Adrenal gland (tissue), 12 donors: ENCODE results near the gene BLID. TPM values are rescaled to one million over a fixed set of nuclear protein-coding genes. Genes with fewer than 3 reads are reported as not detected.

Experiments
- DNase-seq, 7 donors: peaks; one replicate each; pipeline ENCODE4 v3.0.0-alpha.2; 2019 to 2020
- H3K27ac ChIP-seq, 5 donors: fragments of 200-600 bp; sonication (generic) in 4 of 5; 1 replicate in 3 of 5; 2 replicates in 2 of 5; pipeline versions ENCODE4 v1.5.1 to v1.8.0; 2016 to 2020; ENCODE audit warnings: mild to moderate bottlenecking in 1 of 5
- H3K27me3 ChIP-seq: fragments of 200-600 bp; 2 replicates; pipeline ENCODE4 v1.8.0; 2021
- H3K36me3 ChIP-seq, 2 donors: fragments of 200-600 bp; replicated peaks in 1 of 2; 1 replicate in 1 of 2; 2 replicates in 1 of 2; pipeline versions ENCODE4 v1.5.1 to v1.8.0; 2018 to 2022
- H3K4me1 ChIP-seq, 2 donors: fragments of 200-600 bp; replicated peaks in 1 of 2; 1 replicate in 1 of 2; 2 replicates in 1 of 2; pipeline versions ENCODE4 v1.5.1 to v1.8.0; 2018 to 2021
- H3K4me3 ChIP-seq, 4 donors: fragments of 200-600 bp; sonication (generic) in 3 of 4; one replicate each; pipeline ENCODE4 v1.5.1; 2016 to 2018
- H3K9me3 ChIP-seq, 3 donors: fragments of 200-600 bp; sonication (generic) in 1 of 3; replicated peaks in 1 of 3; 1 replicate in 2 of 3; 2 replicates in 1 of 3; pipeline versions ENCODE4 v1.5.1 to v1.8.0; 2016 to 2021
- CTCF ChIP-seq, 6 experiments: fragments of 450-650 bp in 4 of 6; fragments of 200-600 bp in 2 of 6; sonication (generic) in 1 of 6; IDR thresholded peaks; 1 replicate in 5 of 6; 2 replicates in 1 of 6; pipeline versions ENCODE4 v1.5.1 to v1.8.0; 2016 to 2021; ENCODE audit warnings: antibody characterized with exemption in 6 of 6, mild to moderate bottlenecking in 2 of 6, moderate library complexity in 1 of 6
- POLR2A ChIP-seq, 2 donors: fragments of 450-650 bp; IDR thresholded peaks; one replicate each; pipeline ENCODE4 v1.6.1; 2017; ENCODE audit warnings: antibody characterized with exemption in 2 of 2, mild to moderate bottlenecking in 2 of 2, moderate library complexity in 1 of 2
- WGBS, 4 donors: extraction: QIAGEN DNeasy Blood & Tissue Kit in 2 of 4; methylation state at CpG; one replicate each; pipeline versions ENCODE4 v1.1.5 to v1.1.7; 2013 to 2017; 5-methylcytosine and 5-hydroxymethylcytosine counted together
- intact Hi-C, 2 donors: fragments of 100-400 bp; cut with DNase I; formaldehyde crosslinking; loops; one replicate each; pipeline versions ENCODE4 v1.14.1 to v1.15.0; 2022 to 2023
- polyA plus RNA-seq, 3 donors: library from polyadenylated mRNA; stranded (reverse); fragments of 200-250 nt in 2 of 3; fragments of 350-450 nt in 1 of 3; fragmentation: Illumina TruSeq in 1 of 3; extraction: RNeasy Lipid Tissue Mini Kit (QIAGEN cat#74804) in 1 of 3; gene quantifications; one replicate each; pipeline ENCODE4 v1.2.3, GENCODE V29; 2013 to 2014
- total RNA-seq, 9 donors: library from RNA; depleted of rRNA in 4 of 9; stranded (reverse); fragments of >200 nt in 4 of 9; fragments of 120-200 nt in 1 of 9; fragmentation: NEBNext Ultra II Directional in 1 of 9; extraction: Animal tissue kit (Norgen Biotek cat#: 25700) in 1 of 9; gene quantifications; one replicate each; pipeline versions ENCODE4 v1.1.0 to v1.2.4, GENCODE V29; 2013 to 2023
- donor health status: healthy with polysubstance abuse.
- donor health status: Bipolar disorder and iron deficiency.
- donor health status: DM: yes; HTN: yes; CAD: no.
- donor health status: DM: no; HTN: no; CAD: no.
- donor health status: DM: no; HTN: no; CAD: no.
- donor health status: DM: yes; HTN: yes; CAD: no.

Gene BLID
- total and polyA plus RNA-seq, 12 donors, result 0.27 to 5.9 (median 0.50) TPM; not detected in 7

DNA sequence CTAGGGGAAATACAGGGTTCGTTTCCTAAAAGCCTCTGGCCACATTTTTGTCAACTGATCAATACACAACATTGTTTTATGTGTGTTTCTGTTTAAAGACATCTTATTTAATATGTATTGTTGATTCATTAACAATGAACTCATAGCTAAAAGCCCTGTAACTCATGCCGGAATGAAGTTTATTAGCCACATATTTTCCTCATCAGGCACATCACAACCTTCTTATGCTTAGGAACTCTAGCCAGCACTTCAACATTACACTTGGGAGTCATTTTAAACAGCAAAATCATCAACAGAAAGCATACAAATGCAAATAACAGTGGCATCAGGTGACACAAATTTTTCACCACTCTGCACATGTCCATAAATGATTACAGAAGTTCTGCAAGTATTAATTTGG is 15.1 kb upstream of the BLID start:
- WGBS, 4 donors, result 68 to 90% (median 78%) methylated on average over 2 of the region's 2 CpGs
- Histone ChIP-seq H3K9me3 (no peaks in the 10 kb centered on the region), H3K27me3 (no peaks in the 10 kb centered on the region), H3K27ac (no peak overlapping the region), H3K4me3 (no peak overlapping the region), H3K36me3 (no peaks in the 10 kb centered on the region), H3K4me1 (no peaks in the 10 kb centered on the region)
- DNase-seq, result no peak
- TF ChIP-seq POLR2A (IDR thresholded peaks at IDR 0.05) (no peak), CTCF (IDR thresholded peaks at IDR 0.05) (no peak)
- intact Hi-C loops, result no loop called here

DNA sequence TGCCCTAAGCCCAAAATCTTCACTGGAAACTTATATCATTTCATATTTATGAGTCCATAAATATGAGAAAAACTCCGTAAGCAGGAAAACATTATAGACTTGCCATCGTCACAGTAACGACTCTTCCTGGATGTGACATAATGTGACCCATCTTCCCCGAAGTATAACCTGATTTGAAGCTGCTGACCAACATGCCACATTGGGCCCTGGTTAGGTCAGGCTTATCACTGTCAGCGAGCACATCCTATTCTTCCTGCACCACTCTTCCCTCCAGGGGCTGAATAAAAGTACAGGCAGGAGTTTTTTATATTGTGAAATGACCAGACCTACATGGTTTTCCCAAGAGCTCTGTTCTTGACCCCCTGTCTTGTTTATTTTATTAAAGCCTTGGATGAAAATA is 12.1 kb upstream of the BLID start:
- DNase-seq, result no peak
- 64 to 73% (median 67%) methylated on average over 5 of the region's 5 CpGs for WGBS, 4 donors
- Histone ChIP-seq H3K36me3 (no peaks in the 10 kb centered on the region), H3K9me3 (no peaks in the 10 kb centered on the region), H3K4me3 (no peak overlapping the region), H3K27ac (no peak overlapping the region), H3K4me1 (no peaks in the 10 kb centered on the region), H3K27me3 (no peaks in the 10 kb centered on the region)
- TF ChIP-seq CTCF (IDR thresholded peaks at IDR 0.05) (no peak), POLR2A (IDR thresholded peaks at IDR 0.05) (no peak)
- intact Hi-C loops, result no loop called here

GRCh38 chr11:122127020-122127419 is 11.0 kb upstream of the BLID start:
- H3K9me3 ChIP-seq, result no peaks in the 10 kb centered on the region
- intact Hi-C loops, result no loop called here
- TF ChIP-seq POLR2A (IDR thresholded peaks at IDR 0.05) (no peak), CTCF (IDR thresholded peaks at IDR 0.05) (no peak)

DNA sequence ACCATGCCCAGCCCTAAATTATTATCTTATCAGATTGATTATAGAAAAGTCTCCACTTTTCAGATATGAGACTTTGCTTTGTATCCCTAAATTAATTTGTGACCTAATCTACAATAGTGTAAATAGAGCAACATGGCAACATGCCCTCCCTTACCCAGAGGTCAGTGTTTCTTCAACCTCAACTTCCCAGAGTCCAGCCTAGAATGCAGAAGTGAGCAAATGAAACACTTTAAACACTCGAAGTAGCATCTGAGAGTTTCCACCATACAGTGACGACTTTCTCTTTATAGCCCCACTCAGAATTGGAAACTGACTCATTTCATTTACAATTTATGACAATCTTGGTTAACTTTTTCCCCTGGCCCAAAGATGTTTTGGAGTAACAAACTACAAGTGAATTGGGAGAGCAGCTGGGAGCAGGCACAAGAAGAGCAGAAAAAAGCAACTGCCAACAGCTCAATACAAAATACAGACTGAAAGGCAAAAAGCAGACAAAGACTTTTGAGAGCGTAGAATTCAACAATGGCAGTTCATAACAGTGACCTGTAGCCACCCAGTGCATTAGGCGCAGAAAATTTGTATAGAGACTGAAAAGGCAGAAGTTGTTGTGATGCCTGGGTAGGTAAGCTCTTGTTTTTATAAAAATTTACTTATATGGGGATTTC is 10.1 kb upstream of the BLID start:
- Histone ChIP-seq H3K36me3 (no peaks in the 10 kb centered on the region), H3K4me1 (no peaks in the 10 kb centered on the region), H3K27me3 (no peaks in the 10 kb centered on the region), H3K9me3 (no peaks in the 10 kb centered on the region), H3K27ac (no peak overlapping the region), H3K4me3 (no peak overlapping the region)
- 74 to 87% (median 81%) methylated on average over 4 of the region's 4 CpGs for WGBS, 4 donors
- intact Hi-C loops, result no loop called here
- DNase-seq, result no peak
- no peak for TF ChIP-seq CTCF (IDR thresholded peaks at IDR 0.05)
- TF ChIP-seq POLR2A (IDR thresholded peaks at IDR 0.05), result no peak

More at GRCh38 chr11:122127020-122127419, 11.0 kb upstream of the BLID start:
- Histone ChIP-seq H3K4me3 (no peak overlapping the region), H3K27ac (no peak overlapping the region), H3K4me1 (no peaks in the 10 kb centered on the region), H3K36me3 (no peaks in the 10 kb centered on the region), H3K27me3 (no peaks in the 10 kb centered on the region)
- WGBS, 4 donors, result 92 to 100% (median 95%) methylated on average over 1 of the region's 1 CpG
- no peak for DNase-seq
